Uterus (tissue), 4 donors: ENCODE results near the gene GLS2. TPM values are rescaled to one million over a fixed set of nuclear protein-coding genes. Genes with fewer than 3 reads are reported as not detected.

ENCODE experiments used
- DNase-seq, 2 donors: peaks; one replicate each; pipeline ENCODE4 v3.0.0-alpha.2; 2019 to 2020
- H3K27ac ChIP-seq, 2 donors: fragments of 200-600 bp; sonication (generic); 1 replicate in 1 of 2; 2 replicates in 1 of 2; pipeline ENCODE4 v1.5.1; 2016 to 2018
- H3K27me3 ChIP-seq, 2 donors: fragments of 200-600 bp; sonication (generic); one replicate each; pipeline ENCODE4 v1.5.1; 2018 to 2019; ENCODE audit warnings: control low read depth in 1 of 2
- H3K36me3 ChIP-seq, 2 donors: fragments of 200-600 bp; sonication (generic); one replicate each; pipeline ENCODE4 v1.5.1; 2019; ENCODE audit warnings: control low read depth in 1 of 2
- H3K4me1 ChIP-seq, 2 donors: fragments of 200-600 bp; sonication (generic); one replicate each; pipeline ENCODE4 v1.5.1; 2018 to 2019; ENCODE audit warnings: control low read depth in 1 of 2
- H3K4me3 ChIP-seq, 2 donors: fragments of 200-600 bp; sonication (generic); 1 replicate in 1 of 2; 2 replicates in 1 of 2; pipeline ENCODE4 v1.5.1; 2018 to 2019; ENCODE audit warnings: mild to moderate bottlenecking in 1 of 2
- H3K9me3 ChIP-seq, 2 donors: fragments of 200-600 bp; sonication (generic); one replicate each; pipeline ENCODE4 v1.5.1; 2019; ENCODE audit warnings: control low read depth in 1 of 2
- CTCF ChIP-seq, 4 experiments: fragments of 200-600 bp in 2 of 4; fragments of 450-650 bp in 2 of 4; sonication (generic) in 2 of 4; IDR thresholded peaks; one replicate each; pipeline ENCODE4 v1.5.1; 2016 to 2019; ENCODE audit warnings: antibody characterized with exemption in 4 of 4, mild to moderate bottlenecking in 2 of 4, moderate library complexity in 1 of 4
- POLR2A ChIP-seq, 2 donors: fragments of 450-650 bp; IDR thresholded peaks; one replicate each; pipeline ENCODE4 v1.6.1; 2016; ENCODE audit warnings: antibody characterized with exemption in 2 of 2, mild to moderate bottlenecking in 1 of 2, moderate library complexity in 1 of 2
- intact Hi-C: fragments of 100-400 bp; cut with DNase I; formaldehyde crosslinking; loops from one replicate; pipeline ENCODE4 v1.15.1; 2023; ENCODE audit warnings: low total_unique reads
- total RNA-seq, 4 donors: library from RNA; depleted of rRNA in 3 of 4; stranded (reverse); fragments of >200 nt in 3 of 4; gene quantifications; one replicate each; pipeline versions ENCODE4 v1.1.0 to v1.2.4, GENCODE V29; 2014 to 2023
- donor health status: DM: yes; HTN: yes; CAD: no.

Gene GLS2
- total RNA-seq = 1 to 10 TPM in 2 of 4 donors, under 1 TPM in 1, not detected in 1; 0.29 to 5.9 (median 1.1) TPM

GRCh38 chr12:56488041-56488955 lies at the start of gene GLS2:
TSS of gene GLS2 (minus strand) at chr12:56488161. CDS start at chr12:56488118, 43 bp downstream.
- intact Hi-C loops = no loop called here
- Histone ChIP-seq H3K9me3 (no peaks in the 10 kb centered on the region), H3K27ac (peak within 1 kb of the TSS in 1 of 2 donors; percentile 53), H3K36me3 (no peaks in the 10 kb centered on the region), H3K4me1 (no peaks in the 10 kb centered on the region), H3K4me3 (peak within 1 kb of the TSS; percentile 58 to 63), H3K27me3 (no peaks in the 10 kb centered on the region)
- peak; percentile 71 to 76 for DNase-seq
- no peak for TF ChIP-seq CTCF (IDR thresholded peaks at IDR 0.05)
- no peak for TF ChIP-seq POLR2A (IDR thresholded peaks at IDR 0.05)

GRCh38 chr12:56537546-56537945 lies 49.6 kb upstream of the GLS2 start:
- H3K9me3 ChIP-seq = no peaks in the 10 kb centered on the region
- no peaks in the 10 kb centered on the region for H3K36me3 ChIP-seq
- H3K27ac ChIP-seq = no peak overlapping the region
- no peak overlapping the region for H3K4me3 ChIP-seq
- intact Hi-C loops = no loop called here
- TF ChIP-seq CTCF (IDR thresholded peaks at IDR 0.05) = no peak
- no peak for TF ChIP-seq POLR2A (IDR thresholded peaks at IDR 0.05)
- H3K4me1 ChIP-seq = no peaks in the 10 kb centered on the region
- DNase-seq = no peak
- H3K27me3 ChIP-seq = no peaks in the 10 kb centered on the region

- TF ChIP-seq POLR2A (IDR thresholded peaks at IDR 0.05) (no peak), CTCF (IDR thresholded peaks at IDR 0.05) (no peak)
- no peak for DNase-seq
- H3K27me3 ChIP-seq = no peaks in the 10 kb centered on the region
- no peaks in the 10 kb centered on the region for H3K36me3 ChIP-seq
- H3K4me3 ChIP-seq = no peak overlapping the region
- intact Hi-C loops = no loop called here
- H3K4me1 ChIP-seq = peaks cover 0 to 5% of the 10 kb centered on the region in 2 donors
- no peak overlapping the region for H3K27ac ChIP-seq
- no peaks in the 10 kb centered on the region for H3K9me3 ChIP-seq
These were observed 42.6 kb upstream of the GLS2 start for GRCh38 chr12:56530390-56531055.

GRCh38 chr12:56529656-56530055 lies 41.7 kb upstream of the GLS2 start:
- intact Hi-C loops = no loop called here
- Histone ChIP-seq H3K27me3 (no peaks in the 10 kb centered on the region), H3K4me1 (peaks cover 0 to 5% of the 10 kb centered on the region in 2 donors), H3K4me3 (no peak overlapping the region), H3K27ac (no peak overlapping the region), H3K9me3 (no peaks in the 10 kb centered on the region), H3K36me3 (no peaks in the 10 kb centered on the region)
- TF ChIP-seq POLR2A (IDR thresholded peaks at IDR 0.05) = no peak
- no peak for TF ChIP-seq CTCF (IDR thresholded peaks at IDR 0.05)
- DNase-seq = no peak

- DNase-seq = no peak
- H3K4me1 ChIP-seq = peaks cover 5% of the 10 kb centered on the region in 2 donors
- no peaks in the 10 kb centered on the region for H3K27me3 ChIP-seq
- no peak overlapping the region for H3K4me3 ChIP-seq
- intact Hi-C loops = no loop called here
- H3K9me3 ChIP-seq = no peaks in the 10 kb centered on the region
- H3K36me3 ChIP-seq = no peaks in the 10 kb centered on the region
- TF ChIP-seq POLR2A (IDR thresholded peaks at IDR 0.05) (no peak), CTCF (IDR thresholded peaks at IDR 0.05) (no peak)
- no peak overlapping the region for H3K27ac ChIP-seq
These were observed 40.9 kb upstream of the GLS2 start for GRCh38 chr12:56528846-56529245.
